ENCODE results near the gene CAMSAP1. TPM values are rescaled to one million over a fixed set of nuclear protein-coding genes. Genes with fewer than 3 reads are reported as not detected.

CAMSAP1 gene
- total RNA-seq: 10 to 100 TPM; 19.4 to 37.7 (median 21.2) TPM
- 1 to 10 TPM; 2.3 to 6.1 (median 2.4) TPM for polyA plus RNA-seq

- Histone ChIP-seq H3K27ac (peak within 1 kb of the TSS; percentile 77 to 88 (median 84)), H3K4me3 (peak within 1 kb of the TSS; percentile 80 to 95 (median 88)), H3K36me3 (peaks cover 0 to 16% (median 2%) of the 10 kb centered on the region in 4 donors), H3K27me3 (no peaks in the 10 kb centered on the region), H3K9me3 (no peaks in the 10 kb centered on the region), H3K4me1 (peaks cover 0 to 51% (median 37%) of the 10 kb centered on the region in 4 donors)
- WGBS, 2 donors: 0 to 1% methylated on average over 91 of the region's 91 CpGs
- intact Hi-C loops (cut with DNase I): loop anchor here (1.0 to 5.0 kb wide), 3 partner anchors 45 to 211 kb away; partner anchors contain the start of genes TMEM250 and UBAC1
- DNase-seq: peak; percentile 96
- peak; percentile 51 to 74 (median 70) for TF ChIP-seq POLR2AphosphoS5 (IDR thresholded peaks at IDR 0.05)
- TF ChIP-seq POLR2A (IDR thresholded peaks at IDR 0.05): peak in 1 of 2 donors; percentile 27
- TF ChIP-seq, protein P1, sequence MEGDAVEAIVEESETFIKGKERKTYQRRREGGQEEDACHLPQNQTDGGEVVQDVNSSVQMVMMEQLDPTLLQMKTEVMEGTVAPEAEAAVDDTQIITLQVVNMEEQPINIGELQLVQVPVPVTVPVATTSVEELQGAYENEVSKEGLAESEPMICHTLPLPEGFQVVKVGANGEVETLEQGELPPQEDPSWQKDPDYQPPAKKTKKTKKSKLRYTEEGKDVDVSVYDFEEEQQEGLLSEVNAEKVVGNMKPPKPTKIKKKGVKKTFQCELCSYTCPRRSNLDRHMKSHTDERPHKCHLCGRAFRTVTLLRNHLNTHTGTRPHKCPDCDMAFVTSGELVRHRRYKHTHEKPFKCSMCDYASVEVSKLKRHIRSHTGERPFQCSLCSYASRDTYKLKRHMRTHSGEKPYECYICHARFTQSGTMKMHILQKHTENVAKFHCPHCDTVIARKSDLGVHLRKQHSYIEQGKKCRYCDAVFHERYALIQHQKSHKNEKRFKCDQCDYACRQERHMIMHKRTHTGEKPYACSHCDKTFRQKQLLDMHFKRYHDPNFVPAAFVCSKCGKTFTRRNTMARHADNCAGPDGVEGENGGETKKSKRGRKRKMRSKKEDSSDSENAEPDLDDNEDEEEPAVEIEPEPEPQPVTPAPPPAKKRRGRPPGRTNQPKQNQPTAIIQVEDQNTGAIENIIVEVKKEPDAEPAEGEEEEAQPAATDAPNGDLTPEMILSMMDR (IDR thresholded peaks at IDR 0.05): no peak
These were observed at the start of gene CAMSAP1 for GRCh38 chr9:135907431-135908092. CAMSAP1 (minus strand) TSS chr9:135907546; CDS start chr9:135907159, 387 bp downstream.

DNA sequence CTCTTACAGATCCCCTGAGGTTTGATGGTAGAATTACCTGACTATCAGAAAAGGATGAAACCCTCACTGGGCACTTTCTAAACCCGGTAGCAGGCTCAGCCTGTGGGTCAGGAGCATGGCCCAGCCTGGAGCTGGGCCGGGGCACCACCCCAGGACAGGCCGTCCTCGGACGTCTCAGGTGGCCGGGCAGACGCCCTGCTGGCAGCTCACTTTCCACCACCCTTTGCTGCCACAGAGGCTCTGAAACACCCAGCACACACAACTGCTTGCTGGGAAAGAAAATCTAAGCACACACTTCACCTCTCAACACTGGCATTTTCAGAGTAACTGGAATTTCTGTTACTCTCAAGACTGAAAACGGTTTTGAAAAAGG is 49.4 kb upstream of the CAMSAP1 start:
- TF ChIP-seq, protein P1 (IDR thresholded peaks at IDR 0.05): no peak
- no peak for TF ChIP-seq EP300 (IDR thresholded peaks at IDR 0.05)
- no peak for TF ChIP-seq POLR2AphosphoS5 (IDR thresholded peaks at IDR 0.05)
- no peak for TF ChIP-seq POLR2A (IDR thresholded peaks at IDR 0.05)
- intact Hi-C loops (cut with DNase I): no loop called here
- 93 to 94% methylated on average over 8 of the region's 8 CpGs for WGBS, 2 donors
- H3K27me3 ChIP-seq: no peaks in the 10 kb centered on the region
- peaks cover 0 to 28% (median 20%) of the 10 kb centered on the region in 4 donors for H3K4me1 ChIP-seq
- peaks cover 5 to 34% (median 24%) of the 10 kb centered on the region in 4 donors for H3K36me3 ChIP-seq
- no peaks in the 10 kb centered on the region for H3K9me3 ChIP-seq
- no peak for DNase-seq
- no peak overlapping the region for H3K4me3 ChIP-seq
- no peak overlapping the region for H3K27ac ChIP-seq

DNA sequence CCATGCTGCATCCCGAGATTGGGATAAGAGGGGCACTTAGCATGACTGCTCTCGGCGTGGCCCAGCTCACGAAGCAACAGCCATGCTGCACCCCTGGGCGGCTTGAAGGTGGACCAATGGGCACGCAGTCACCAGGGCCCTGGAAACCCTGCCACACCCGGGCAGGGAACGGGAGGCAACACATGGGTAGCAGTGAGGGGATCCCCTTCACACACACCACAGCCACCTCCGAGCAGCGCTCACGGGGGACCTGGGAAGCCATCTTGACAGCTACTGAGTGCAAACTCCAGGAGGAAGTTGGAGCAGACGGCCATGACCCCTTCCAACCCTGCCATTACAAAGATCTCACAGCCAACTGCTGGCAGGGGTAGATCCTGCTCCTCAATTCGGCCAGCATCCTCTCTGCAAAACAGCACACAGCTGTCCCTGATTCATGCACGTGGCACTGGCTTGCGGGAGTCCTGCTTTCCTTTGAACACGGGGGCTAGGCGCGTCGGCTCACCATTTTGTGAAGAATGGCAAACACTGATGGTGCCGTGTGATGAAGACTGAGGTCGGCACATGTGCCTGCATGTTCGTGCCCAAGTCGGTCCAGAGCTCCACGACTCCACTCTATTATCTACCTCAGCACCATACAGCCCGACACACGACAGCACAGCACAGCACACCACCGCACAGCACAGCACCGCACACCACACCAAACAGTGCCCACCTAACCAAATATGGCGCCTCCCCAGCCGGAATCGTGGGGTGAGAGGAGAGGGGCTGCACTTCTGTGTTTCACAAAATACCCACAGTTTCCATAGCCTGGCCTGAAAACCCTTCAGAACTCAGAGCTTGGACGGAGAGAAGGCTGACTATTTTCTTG is 48.8 kb upstream of the CAMSAP1 start:
- Histone ChIP-seq H3K4me1 (peaks cover 0 to 23% (median 15%) of the 10 kb centered on the region in 4 donors), H3K9me3 (no peaks in the 10 kb centered on the region), H3K4me3 (no peak overlapping the region), H3K36me3 (peaks cover 5 to 41% (median 27%) of the 10 kb centered on the region in 4 donors), H3K27ac (no peak overlapping the region), H3K27me3 (no peaks in the 10 kb centered on the region)
- DNase-seq: no peak
- TF ChIP-seq POLR2A (IDR thresholded peaks at IDR 0.05): no peak
- TF ChIP-seq, protein P1 (IDR thresholded peaks at IDR 0.05): no peak
- TF ChIP-seq POLR2AphosphoS5 (IDR thresholded peaks at IDR 0.05): no peak
- 93 to 94% methylated on average over 32 of the region's 32 CpGs for WGBS, 2 donors
- intact Hi-C loops (cut with DNase I): no loop called here

DNA sequence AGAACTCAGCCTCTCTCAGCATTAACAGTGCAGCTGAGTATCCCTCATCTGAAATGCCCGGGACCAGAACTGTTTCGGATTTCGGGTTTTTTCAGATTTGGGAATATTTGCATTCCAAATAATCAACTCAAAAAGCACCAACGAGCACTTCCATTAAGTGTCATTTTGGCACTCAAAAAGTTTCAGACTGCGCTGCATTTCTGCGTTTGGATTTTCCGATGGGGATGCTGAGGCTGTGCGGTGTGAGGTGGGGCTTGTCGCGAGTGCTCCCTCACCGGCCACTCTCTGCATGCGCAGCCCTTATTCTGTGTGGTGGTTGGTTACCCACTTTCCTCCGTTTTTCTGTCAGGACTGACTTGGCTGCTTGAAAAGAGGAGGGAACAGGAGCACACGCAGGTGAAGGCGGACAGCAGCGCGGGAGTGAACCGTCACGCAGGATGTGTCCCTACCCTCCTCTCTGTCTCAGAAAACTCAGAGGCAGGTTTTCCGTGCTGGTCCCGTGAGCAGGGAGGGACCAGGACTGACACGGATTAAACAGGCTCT is 45.4 kb upstream of the CAMSAP1 start:
- intact Hi-C loops (cut with DNase I): no loop called here

More for the DNA sequence above, 45.4 kb upstream of the CAMSAP1 start:
- Histone ChIP-seq H3K36me3 (peaks cover 5 to 71% (median 37%) of the 10 kb centered on the region in 4 donors), H3K9me3 (no peaks in the 10 kb centered on the region), H3K27me3 (no peaks in the 10 kb centered on the region), H3K4me3 (no peak overlapping the region), H3K4me1 (no peaks in the 10 kb centered on the region), H3K27ac (no peak overlapping the region)
- no peak for DNase-seq
- whole genome bisulfite sequencing, 2 donors: 94 to 96% methylated on average over 22 of the region's 22 CpGs
- TF ChIP-seq EP300 (IDR thresholded peaks at IDR 0.05): no peak
- no peak for TF ChIP-seq POLR2AphosphoS5 (IDR thresholded peaks at IDR 0.05)
- TF ChIP-seq POLR2A (IDR thresholded peaks at IDR 0.05): no peak
- TF ChIP-seq, protein P1 (IDR thresholded peaks at IDR 0.05): no peak
